ENCODE results near the gene NIPAL1.
"Not testable (repeated sequence)": the region's sequence is repeated elsewhere in the genome, so short reads cannot be mapped to it uniquely, and the experiment has no call there.

Gene NIPAL1

GRCh38 chr4:48016141-48017107 is at the start of gene NIPAL1, which contains the start of gene CNGA1:
NIPAL1 (plus strand) TSS chr4:48016772; CDS start chr4:48016840, 68 bp downstream.
CNGA1 (minus strand) TSS chr4:48016681; CDS start chr4:47952689, 63,992 bp downstream.
- peak; percentile 40 for DNase-seq (ENCODE audit: low read depth)

DNA sequence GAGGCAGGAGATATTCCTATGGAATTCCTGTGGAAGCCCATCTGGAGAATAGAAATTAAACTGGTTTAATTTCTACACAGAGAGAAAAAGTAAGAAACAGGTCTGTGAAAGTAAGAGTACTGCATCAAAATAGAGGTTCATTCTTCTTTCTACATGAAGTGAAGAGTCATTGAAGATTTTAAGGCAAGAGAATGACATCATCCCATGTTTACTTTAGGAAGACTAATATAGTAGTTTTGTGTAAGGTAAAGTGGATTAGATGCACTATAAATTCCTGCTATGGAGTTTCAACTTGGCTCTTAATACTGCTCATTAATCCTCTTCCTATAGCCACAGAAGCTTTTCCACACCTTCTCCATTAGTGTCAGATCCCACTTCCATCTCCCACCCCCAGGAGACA is 47.7 kb upstream of the NIPAL1 start:
- no peak for DNase-seq (ENCODE audit: low read depth)

DNA sequence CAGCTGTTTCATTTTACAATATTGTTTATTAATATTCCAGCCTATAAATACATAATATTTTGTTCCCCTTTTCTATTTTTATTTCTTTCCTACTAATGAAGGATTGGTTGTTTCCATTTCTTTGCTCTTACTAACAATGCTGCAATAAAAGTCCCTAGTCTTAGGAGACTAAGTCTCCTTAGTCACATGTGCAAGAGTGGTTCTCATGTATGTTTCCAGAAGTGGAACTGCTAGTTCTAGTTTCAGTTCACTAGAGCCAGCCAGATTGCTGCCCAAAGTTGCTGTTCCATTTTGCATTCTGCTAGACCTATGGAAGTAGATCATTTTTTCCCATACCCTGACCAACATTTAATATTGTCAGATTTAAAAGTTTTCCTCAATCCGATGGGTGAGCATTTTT is 44.4 kb upstream of the NIPAL1 start:
- no peak for DNase-seq (ENCODE audit: low read depth)

GRCh38 chr4:47972721-47973120 is 43.9 kb upstream of the NIPAL1 start:
- DNase-seq (ENCODE audit: low read depth) = no peak

DNA sequence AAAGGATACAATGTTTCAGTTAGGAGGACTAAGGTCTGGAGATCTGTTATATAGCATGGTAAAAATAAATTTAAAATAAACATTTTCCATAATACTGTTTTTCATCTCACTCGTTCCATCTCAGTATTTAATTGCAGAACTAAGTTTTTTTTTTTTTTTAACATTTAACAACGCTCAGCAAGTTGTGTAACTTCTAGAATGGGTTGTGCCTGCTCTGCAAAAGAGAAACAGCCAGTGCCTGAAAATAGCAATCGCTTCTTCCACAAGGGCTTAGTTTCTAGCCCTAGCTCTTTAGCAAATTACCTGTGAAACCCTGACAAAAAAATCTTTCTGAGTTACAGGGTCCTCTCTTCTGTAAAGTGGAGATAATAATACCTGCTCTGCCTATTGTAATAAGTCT is 42.0 kb upstream of the NIPAL1 start:
- DNase-seq (ENCODE audit: low read depth) = no peak

DNA sequence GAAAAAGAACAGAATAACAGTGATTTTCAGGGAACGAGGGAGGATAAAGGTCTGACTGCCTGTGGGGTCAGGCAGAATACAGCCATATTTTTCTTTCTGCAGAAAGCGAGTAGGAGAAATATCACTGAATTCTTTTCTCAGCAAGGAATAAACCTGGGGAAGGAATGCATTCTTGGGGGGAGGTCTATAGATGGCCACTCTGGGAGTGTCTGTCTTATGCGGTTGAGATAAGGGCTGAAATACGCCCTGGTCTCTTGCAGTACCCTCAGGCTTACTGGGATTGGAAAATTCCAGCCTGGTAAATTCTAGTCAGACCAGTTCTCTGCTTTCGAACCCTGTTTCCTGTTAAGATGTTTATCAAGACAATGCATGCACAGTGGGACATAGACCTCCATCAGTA is 26.4 kb upstream of the NIPAL1 start:
- no peak for DNase-seq (ENCODE audit: low read depth)

DNA sequence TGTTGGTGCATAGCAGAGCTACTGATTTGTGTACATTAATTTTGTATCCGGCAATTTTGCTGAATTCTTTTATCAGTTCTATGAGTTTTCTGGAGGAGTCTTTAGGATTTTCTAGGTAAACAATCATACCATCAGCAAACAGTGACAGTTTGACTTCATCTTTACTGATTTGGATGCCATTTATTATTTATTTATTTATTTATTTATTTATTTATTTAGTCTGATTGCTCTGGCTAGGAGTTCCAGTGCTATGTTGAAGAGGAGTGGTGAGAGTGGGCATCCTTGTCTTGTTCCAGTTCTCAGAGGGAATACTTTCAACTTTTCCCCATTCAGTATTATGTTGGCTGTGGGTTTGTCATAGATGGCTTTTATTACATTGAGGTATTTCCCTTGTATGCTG is 24.1 kb upstream of the NIPAL1 start:
- DNase-seq (ENCODE audit: low read depth) = not testable (repeated sequence)

GRCh38 chr4:47996021-47996420 is 20.6 kb upstream of the NIPAL1 start:
- DNase-seq (ENCODE audit: low read depth) = no peak

DNA sequence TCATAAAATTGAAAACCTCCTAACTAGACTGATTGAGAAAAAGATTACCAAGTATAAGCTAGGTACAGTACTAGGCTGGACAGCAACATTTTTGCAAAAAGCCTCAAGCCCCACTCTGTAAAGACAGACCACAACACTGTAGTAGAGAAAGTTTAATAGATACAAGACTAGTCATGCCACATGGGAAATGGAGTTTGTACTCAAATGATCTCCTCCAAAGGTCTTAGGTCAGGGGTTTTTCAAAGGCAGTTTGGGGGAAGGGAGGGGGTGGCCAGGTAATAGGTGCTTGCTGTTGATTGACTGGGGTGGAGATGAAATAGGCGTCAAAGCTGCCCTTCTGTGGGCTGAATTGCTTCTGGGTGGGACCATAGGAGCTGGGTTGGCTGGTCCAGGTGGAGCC is 14.3 kb upstream of the NIPAL1 start:
- no peak for DNase-seq (ENCODE audit: low read depth)

- DNase-seq (ENCODE audit: low read depth) = not testable (repeated sequence)
These were observed 13.0 kb upstream of the NIPAL1 start for GRCh38 chr4:48003568-48003967.

DNA sequence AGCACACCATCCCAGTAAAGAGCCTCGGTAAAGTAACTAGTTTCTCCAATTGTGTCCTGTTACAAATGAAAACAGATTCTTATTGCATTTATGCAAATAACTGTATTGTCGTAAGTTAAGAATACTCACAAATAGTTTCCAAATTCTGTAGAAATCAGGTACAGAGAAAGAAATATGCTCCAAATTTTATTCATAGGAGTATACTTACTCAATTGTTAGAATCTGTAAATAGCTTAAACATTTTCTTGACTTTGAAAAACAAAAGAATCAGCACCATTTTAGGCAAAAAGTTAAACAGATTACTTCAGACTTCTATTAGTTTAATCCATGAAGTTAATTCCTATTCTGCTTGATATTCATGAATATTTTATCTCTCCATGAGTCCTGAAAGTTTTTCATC is 10.8 kb upstream of the NIPAL1 start:
- no peak for DNase-seq (ENCODE audit: low read depth)

GRCh38 chr4:48008021-48008596 is 8.5 kb upstream of the NIPAL1 start:
- DNase-seq (ENCODE audit: low read depth) = no peak

- not testable (repeated sequence) for DNase-seq (ENCODE audit: low read depth)
These were observed 5.7 kb upstream of the NIPAL1 start for GRCh38 chr4:48010906-48011305.

DNA sequence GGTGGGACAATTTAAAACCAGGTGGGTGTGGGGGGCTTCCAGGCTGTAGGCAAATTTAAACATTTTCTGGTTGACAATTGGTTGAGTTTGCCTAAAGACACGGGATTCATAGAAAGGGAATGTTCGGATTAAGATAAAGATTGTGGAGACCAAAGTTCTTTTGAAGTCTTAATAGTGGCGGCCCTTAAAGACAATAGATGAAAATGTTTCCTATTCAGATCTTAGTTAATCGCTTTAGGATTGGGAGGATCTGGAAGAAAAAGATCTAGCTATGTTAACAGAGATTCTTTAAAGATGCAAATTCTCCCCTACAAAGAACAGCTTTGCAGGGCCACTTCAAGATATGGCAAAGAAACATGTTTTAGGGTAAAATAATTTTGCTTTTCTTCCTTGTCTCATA is 4.8 kb upstream of the NIPAL1 start:
- no peak for DNase-seq (ENCODE audit: low read depth)

- DNase-seq (ENCODE audit: low read depth) = no peak
These were observed 3.7 kb upstream of the NIPAL1 start for GRCh38 chr4:48012824-48013223.

- DNase-seq (ENCODE audit: low read depth) = no peak
These were observed 1.4 kb upstream of the NIPAL1 start for GRCh38 chr4:48015216-48015615.

DNA sequence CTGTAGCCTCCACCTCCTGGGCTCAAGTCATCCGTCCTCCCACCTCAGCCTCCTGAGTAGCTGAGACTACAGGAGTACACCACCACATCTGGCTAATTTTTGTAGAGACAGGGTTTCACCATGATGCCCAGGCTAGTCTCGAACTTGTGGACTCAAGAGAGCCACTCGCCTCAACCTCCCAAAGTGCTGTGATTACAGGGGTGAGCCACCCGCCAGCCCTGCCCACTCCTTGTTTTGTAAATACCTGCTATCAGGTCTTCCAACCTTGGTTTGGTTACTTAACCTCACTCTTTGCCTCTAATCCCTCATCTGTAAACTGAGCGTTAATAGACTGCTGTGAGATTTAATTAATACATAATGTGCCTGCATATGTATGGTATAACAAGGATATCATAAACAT is 894 bp upstream of the NIPAL1 start:
- no peak for DNase-seq (ENCODE audit: low read depth)

GRCh38 chr4:48017108-48017571 is 568 bp downstream of the NIPAL1 start:
- DNase-seq (ENCODE audit: low read depth) = peak; percentile 21

- no peak for DNase-seq (ENCODE audit: low read depth)
These were observed 1.5 kb downstream of the NIPAL1 start for GRCh38 chr4:48018112-48018511.

- no peak for DNase-seq (ENCODE audit: low read depth)
These were observed 4.5 kb downstream of the NIPAL1 start for GRCh38 chr4:48021100-48021499.

DNA sequence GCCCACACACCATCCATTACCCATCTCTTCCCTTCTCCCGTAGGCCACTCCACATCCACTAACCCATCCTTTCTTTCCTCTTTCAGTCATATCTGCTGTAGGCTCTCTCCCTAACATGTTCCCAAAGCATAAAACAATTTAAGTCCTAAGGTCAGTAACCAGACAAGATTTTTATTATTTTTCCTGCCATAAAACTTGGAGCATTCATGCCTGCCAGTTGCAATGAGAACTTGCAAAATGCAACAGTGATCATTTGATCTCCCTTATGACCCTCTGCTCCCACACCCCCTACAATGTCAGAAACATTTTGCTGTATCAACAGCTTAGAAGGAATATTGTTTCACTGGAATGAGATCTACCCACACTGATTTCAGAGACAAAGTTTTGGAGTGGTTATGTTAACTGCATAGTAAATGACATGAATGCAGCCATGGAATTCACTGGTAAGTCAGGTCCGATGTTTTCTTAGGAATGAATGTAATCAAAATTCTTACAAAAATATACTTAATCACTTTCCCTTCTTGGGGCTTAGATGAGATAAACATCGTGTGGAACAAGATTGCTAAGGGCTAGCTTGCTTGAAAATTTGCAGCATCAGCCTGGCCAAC is 5.7 kb downstream of the NIPAL1 start:
- DNase-seq (ENCODE audit: low read depth) = no peak

GRCh38 chr4:48024522-48024921 is 8.0 kb downstream of the NIPAL1 start:
- DNase-seq (ENCODE audit: low read depth) = no peak

GRCh38 chr4:48025005-48025404 is 8.4 kb downstream of the NIPAL1 start:
- DNase-seq (ENCODE audit: low read depth) = no peak

Data from stimulated activated CD8-positive, alpha-beta memory T cell treated with anti-CD3 and anti-CD28 coated beads, Interleukin-7, amount 100 ng/mL, for 24 hours (primary cell).